Measurements from ENCODE around the gene ECHDC1. TPM values are rescaled to one million over a fixed set of nuclear protein-coding genes. Genes with fewer than 3 reads are reported as not detected.

ECHDC1 gene
- total and polyA plus RNA-seq, 2 experiments from 2014 or later, result 60.7 to 96.1 TPM

- 49% methylated on average over 5 of the region's 5 CpGs for WGBS (ENCODE audit: low lambda C conversion rate, missing lambda C conversion rate)
- Histone ChIP-seq H3K36me3 (replicated peaks; ENCODE audit: insufficient read depth, low read depth) (no peaks in the 10 kb centered on the region), H3K9me3 (ENCODE audit: low read depth) (no peaks in the 10 kb centered on the region), H3K27ac (no peak overlapping the region), H4K20me1 (ENCODE audit: insufficient read depth, poor library complexity, severe bottlenecking) (no peaks in the 10 kb centered on the region), H3K79me2 (no peaks in the 10 kb centered on the region), H3K27me3 (no peaks in the 10 kb centered on the region), H3K4me3 (no peak overlapping the region), H2AFZ (no peak overlapping the region), H3K4me2 (no peak overlapping the region), H3K9me2 (replicated peaks; ENCODE audit: insufficient read depth) (no peaks in the 10 kb centered on the region), H3K4me1 (ENCODE audit: insufficient read depth) (no peaks in the 10 kb centered on the region)
- DNase-seq (ENCODE audit: low spot score), result no peak
- TF ChIP-seq CTCF (IDR thresholded peaks at IDR 0.05; ENCODE audit: poor library complexity), result no peak
- no peak for TF ChIP-seq EZH2 (IDR thresholded peaks at IDR 0.05; ENCODE audit: borderline replicate concordance)
- TF ChIP-seq EZH2phosphoT487 (IDR thresholded peaks at IDR 0.05; ENCODE audit: low read depth, severe bottlenecking, unreplicated experiment), result no peak
These were observed 23.0 kb upstream of the ECHDC1 start for GRCh38 chr6:127366282-127367022.

- Histone ChIP-seq H3K9me3 (ENCODE audit: low read depth) (no peaks in the 10 kb centered on the region), H3K9me2 (replicated peaks; ENCODE audit: insufficient read depth) (no peaks in the 10 kb centered on the region), H3K27ac (no peak overlapping the region), H3K4me2 (no peak overlapping the region), H2AFZ (no peak overlapping the region), H3K4me3 (no peak overlapping the region), H4K20me1 (ENCODE audit: insufficient read depth, poor library complexity, severe bottlenecking) (no peaks in the 10 kb centered on the region), H3K27me3 (no peaks in the 10 kb centered on the region), H3K4me1 (ENCODE audit: insufficient read depth) (no peaks in the 10 kb centered on the region), H3K79me2 (no peaks in the 10 kb centered on the region), H3K36me3 (replicated peaks; ENCODE audit: insufficient read depth, low read depth) (no peaks in the 10 kb centered on the region)
- WGBS (ENCODE audit: low lambda C conversion rate, missing lambda C conversion rate), result 96% methylated on average over 5 of the region's 5 CpGs
- no peak for TF ChIP-seq EZH2 (IDR thresholded peaks at IDR 0.05; ENCODE audit: borderline replicate concordance)
- TF ChIP-seq CTCF (IDR thresholded peaks at IDR 0.05; ENCODE audit: poor library complexity), result no peak
- no peak for TF ChIP-seq EZH2phosphoT487 (IDR thresholded peaks at IDR 0.05; ENCODE audit: low read depth, severe bottlenecking, unreplicated experiment)
- no peak for DNase-seq (ENCODE audit: low spot score)
These were observed 22.5 kb upstream of the ECHDC1 start for GRCh38 chr6:127365874-127366273.

- H3K4me1 ChIP-seq (ENCODE audit: insufficient read depth), result no peaks in the 10 kb centered on the region
- no peak overlapping the region for H3K27ac ChIP-seq
These were observed 9.1 kb upstream of the ECHDC1 start for GRCh38 chr6:127352524-127352923.

More at GRCh38 chr6:127352524-127352923, 9.1 kb upstream of the ECHDC1 start:
- Histone ChIP-seq H3K36me3 (replicated peaks; ENCODE audit: insufficient read depth, low read depth) (no peaks in the 10 kb centered on the region), H4K20me1 (ENCODE audit: insufficient read depth, poor library complexity, severe bottlenecking) (no peaks in the 10 kb centered on the region), H3K79me2 (peaks cover 16% of the 10 kb centered on the region), H2AFZ (no peak overlapping the region), H3K4me3 (peak overlapping the region; percentile 5), H3K9me3 (ENCODE audit: low read depth) (no peaks in the 10 kb centered on the region), H3K27me3 (no peaks in the 10 kb centered on the region), H3K9me2 (replicated peaks; ENCODE audit: insufficient read depth) (no peaks in the 10 kb centered on the region), H3K4me2 (no peak overlapping the region)
- no peak for TF ChIP-seq EZH2phosphoT487 (IDR thresholded peaks at IDR 0.05; ENCODE audit: low read depth, severe bottlenecking, unreplicated experiment)
- TF ChIP-seq EZH2 (IDR thresholded peaks at IDR 0.05; ENCODE audit: borderline replicate concordance), result no peak
- no peak for TF ChIP-seq CTCF (IDR thresholded peaks at IDR 0.05; ENCODE audit: poor library complexity)
- no peak for DNase-seq (ENCODE audit: low spot score)
- 95% methylated on average over 2 of the region's 2 CpGs for WGBS (ENCODE audit: low lambda C conversion rate, missing lambda C conversion rate)

Measured in hepatocyte (in vitro differentiated cells).